ENCODE data around the gene GSK3A. TPM values are rescaled to one million over a fixed set of nuclear protein-coding genes. Genes with fewer than 3 reads are reported as not detected.

Gene GSK3A
- total and polyA plus RNA-seq, 2 of the 8 experiments (the other 6 are each of a cell fraction or from before 2014, with no cell fraction given) = 55.3 to 84.0 TPM

GRCh38 chr19:42268142-42268703, 25.8 kb upstream of the GSK3A start (continued):
- 0 out of 2 replicates have a peak, but pooled peaks have one; percentile 16 for TF ChIP-seq BACH1 (IDR thresholded peaks at IDR 0.05; ENCODE audit: low read length)
- no peak for TF ChIP-seq TCF12 (IDR thresholded peaks at IDR 0.05; ENCODE audit: low read depth, low read length)
- peak; percentile 82 for TF ChIP-seq MAX (IDR thresholded peaks at IDR 0.05)
- peak; percentile 78 for TF ChIP-seq RFX5 (IDR thresholded peaks at IDR 0.05; ENCODE audit: borderline replicate concordance, low read depth, low read length)
- TF ChIP-seq HDAC6 (IDR thresholded peaks at IDR 0.05; ENCODE audit: low read depth, low read length) = no peak
- peak; percentile 80 for TF ChIP-seq CTBP2 (IDR thresholded peaks at IDR 0.05; ENCODE audit: borderline replicate concordance, insufficient read depth, insufficient read length, low read length)
- peak in 1 of 2 experiments; percentile 47; a peak in 2 of 4 replicates for TF ChIP-seq SIN3A (conservative IDR thresholded peaks at IDR 0.05 in 1 of 2, IDR thresholded peaks at IDR 0.05 in 1 of 2; ENCODE audit: low read depth in 1 of 2, low read length in 2 of 2)
- TF ChIP-seq RBBP5 (IDR thresholded peaks at IDR 0.05; ENCODE audit: borderline replicate concordance, low read depth, low read length) = no peak
- no peak for TF ChIP-seq SUZ12 (IDR thresholded peaks at IDR 0.05; ENCODE audit: low read length)
- peak; percentile 100 for TF ChIP-seq ATF2 (IDR thresholded peaks at IDR 0.05; ENCODE audit: low read length)
- peak; percentile 37 for TF ChIP-seq ATF3 (IDR thresholded peaks at IDR 0.05; ENCODE audit: insufficient read depth, low read depth, low read length)
- TF ChIP-seq CREB1 (IDR thresholded peaks at IDR 0.05) = no peak; the same call in 1 of the 2 replicates
- TF ChIP-seq KDM4A (IDR thresholded peaks at IDR 0.05; ENCODE audit: low read depth, low read length, severe bottlenecking) = peak; percentile 58
- TF ChIP-seq MAFK (IDR thresholded peaks at IDR 0.05; ENCODE audit: low read depth, low read length) = no peak
- TF ChIP-seq POLR2AphosphoS5 (IDR thresholded peaks at IDR 0.05; ENCODE audit: low read depth, low read length) = peak; percentile 47; the same call in 1 of the 2 replicates
- TF ChIP-seq TAF7 (optimal IDR thresholded peaks at IDR 0.05; ENCODE audit: borderline replicate concordance, low read depth, low read length) = no peak
- TF ChIP-seq BCL11A (IDR thresholded peaks at IDR 0.05; ENCODE audit: low read depth in 2 of 2, low read length in 2 of 2) = no peak
- TF ChIP-seq KDM5A (IDR thresholded peaks at IDR 0.05; ENCODE audit: low read length) = no peak
- TF ChIP-seq SRF (IDR thresholded peaks at IDR 0.05; ENCODE audit: low read depth, low read length) = no peak
- TF ChIP-seq GABPA (IDR thresholded peaks at IDR 0.05; ENCODE audit: borderline replicate concordance, insufficient read depth, low read length) = no peak
- peak; percentile 69; the same call in 1 of the 2 replicates for TF ChIP-seq USF2 (IDR thresholded peaks at IDR 0.05; ENCODE audit: low read length)
